Mucosa of stomach (tissue), 1 donor: ENCODE measurements around the gene NCBP3.
"Not testable (repeated sequence)": the region's sequence is repeated elsewhere in the genome, so short reads cannot be mapped to it uniquely, and the experiment has no call there.

Source experiments
- H3K27me3 ChIP-seq: one replicate; pipeline ENCODE4 v1.7.0; 2013; ENCODE audit warnings: mild to moderate bottlenecking, low read length; ENCODE audit not compliant: control insufficient read depth, insufficient read depth
- H3K36me3 ChIP-seq: one replicate; pipeline ENCODE4 v1.7.0; 2013; ENCODE audit warnings: low read length; ENCODE audit not compliant: control insufficient read depth, insufficient read depth
- H3K4me1 ChIP-seq: one replicate; pipeline ENCODE4 v1.7.0; 2013; ENCODE audit warnings: mild to moderate bottlenecking, low read length; ENCODE audit not compliant: control insufficient read depth, insufficient read depth
- H3K4me3 ChIP-seq: one replicate; pipeline ENCODE4 v1.7.0; 2013; ENCODE audit warnings: low read length
- H3K9ac ChIP-seq: one replicate; pipeline ENCODE4 v1.7.0; 2013; ENCODE audit warnings: mild to moderate bottlenecking, low read length, moderate library complexity
- H3K9me3 ChIP-seq: one replicate; pipeline ENCODE4 v1.7.0; 2013; ENCODE audit warnings: mild to moderate bottlenecking, low read length, moderate library complexity; ENCODE audit not compliant: control insufficient read depth
- donor health status: Pancreatic carcinoma.

Gene NCBP3

GRCh38 chr17:3801347-3801746 is 44.7 kb downstream of the NCBP3 start:
- no peaks in the 10 kb centered on the region for H3K27me3 ChIP-seq
- no peaks in the 10 kb centered on the region for H3K36me3 ChIP-seq
- no peak overlapping the region for H3K4me3 ChIP-seq
- no peak overlapping the region for H3K9ac ChIP-seq
- H3K9me3 ChIP-seq: no peaks in the 10 kb centered on the region
- no peaks in the 10 kb centered on the region for H3K4me1 ChIP-seq

- H3K9me3 ChIP-seq: no peaks in the 10 kb centered on the region
- no peaks in the 10 kb centered on the region for H3K27me3 ChIP-seq
- H3K4me3 ChIP-seq: no peak within 1 kb of the TSS
- no peaks in the 10 kb centered on the region for H3K4me1 ChIP-seq
- no peak within 1 kb of the TSS for H3K9ac ChIP-seq
- no peaks in the 10 kb centered on the region for H3K36me3 ChIP-seq
Measured at GRCh38 chr17:3800362-3801271, 45.4 kb downstream of the NCBP3 start, which contains the start of gene ITGAE. ITGAE (minus strand) TSS chr17:3801188; CDS start chr17:3801144, 44 bp downstream.

DNA sequence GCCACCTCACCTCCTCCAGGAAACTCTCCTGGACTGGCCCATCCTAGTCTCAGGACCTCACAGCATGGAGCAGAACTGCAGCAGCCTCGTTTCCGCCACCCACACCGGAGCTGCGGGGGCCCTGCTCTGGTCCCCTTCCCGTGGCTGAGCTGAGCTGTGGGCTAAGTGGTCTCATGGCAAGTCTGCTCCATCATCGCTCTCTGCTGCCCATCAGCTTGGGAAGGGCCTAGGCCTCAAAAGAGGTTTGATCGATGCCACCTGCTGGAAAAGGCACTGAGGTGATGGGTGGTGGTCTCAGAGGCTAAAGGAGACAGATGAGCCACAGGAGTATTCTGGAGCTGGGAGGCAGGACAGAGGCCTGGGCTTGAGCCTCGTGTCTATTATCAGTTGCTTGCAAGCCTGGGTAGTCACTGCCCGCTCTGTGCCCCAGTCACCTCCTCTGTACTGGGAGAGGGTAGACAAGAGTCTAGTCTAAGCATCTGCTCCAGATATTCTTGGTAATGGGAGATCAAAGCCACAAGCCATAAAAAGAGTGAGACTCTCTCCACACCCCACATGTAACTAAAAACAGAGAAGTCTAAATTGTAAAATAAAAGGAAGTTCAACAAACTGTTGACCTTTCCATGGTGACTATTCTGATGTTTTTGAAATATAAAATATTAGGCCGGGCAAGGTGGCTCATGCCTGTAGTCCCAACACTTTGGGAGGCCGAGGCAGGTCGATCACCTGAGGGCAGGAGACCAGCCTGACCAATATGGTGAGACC is 46.7 kb downstream of the NCBP3 start:
- H3K9ac ChIP-seq: no peak overlapping the region
- H3K4me3 ChIP-seq: no peak overlapping the region
- H3K36me3 ChIP-seq: no peaks in the 10 kb centered on the region
- no peaks in the 10 kb centered on the region for H3K9me3 ChIP-seq
- H3K4me1 ChIP-seq: no peaks in the 10 kb centered on the region
- no peaks in the 10 kb centered on the region for H3K27me3 ChIP-seq

- Histone ChIP-seq H3K9ac (no peak overlapping the region), H3K4me1 (no peaks in the 10 kb centered on the region), H3K36me3 (no peaks in the 10 kb centered on the region), H3K27me3 (no peaks in the 10 kb centered on the region), H3K9me3 (no peaks in the 10 kb centered on the region), H3K4me3 (no peak overlapping the region)
Measured at GRCh38 chr17:3798273-3799180, 47.5 kb downstream of the NCBP3 start.

GRCh38 chr17:3796822-3797170 is 49.2 kb downstream of the NCBP3 start:
- H3K36me3 ChIP-seq: no peaks in the 10 kb centered on the region
- H3K27me3 ChIP-seq: no peaks in the 10 kb centered on the region
- H3K9ac ChIP-seq: no peak overlapping the region
- no peak overlapping the region for H3K4me3 ChIP-seq
- no peaks in the 10 kb centered on the region for H3K4me1 ChIP-seq
- no peaks in the 10 kb centered on the region for H3K9me3 ChIP-seq

GRCh38 chr17:3796110-3796821 is 49.8 kb downstream of the NCBP3 start:
- Histone ChIP-seq H3K9ac (no peak overlapping the region), H3K4me1 (no peaks in the 10 kb centered on the region), H3K27me3 (no peaks in the 10 kb centered on the region), H3K4me3 (no peak overlapping the region), H3K36me3 (no peaks in the 10 kb centered on the region), H3K9me3 (no peaks in the 10 kb centered on the region)

DNA sequence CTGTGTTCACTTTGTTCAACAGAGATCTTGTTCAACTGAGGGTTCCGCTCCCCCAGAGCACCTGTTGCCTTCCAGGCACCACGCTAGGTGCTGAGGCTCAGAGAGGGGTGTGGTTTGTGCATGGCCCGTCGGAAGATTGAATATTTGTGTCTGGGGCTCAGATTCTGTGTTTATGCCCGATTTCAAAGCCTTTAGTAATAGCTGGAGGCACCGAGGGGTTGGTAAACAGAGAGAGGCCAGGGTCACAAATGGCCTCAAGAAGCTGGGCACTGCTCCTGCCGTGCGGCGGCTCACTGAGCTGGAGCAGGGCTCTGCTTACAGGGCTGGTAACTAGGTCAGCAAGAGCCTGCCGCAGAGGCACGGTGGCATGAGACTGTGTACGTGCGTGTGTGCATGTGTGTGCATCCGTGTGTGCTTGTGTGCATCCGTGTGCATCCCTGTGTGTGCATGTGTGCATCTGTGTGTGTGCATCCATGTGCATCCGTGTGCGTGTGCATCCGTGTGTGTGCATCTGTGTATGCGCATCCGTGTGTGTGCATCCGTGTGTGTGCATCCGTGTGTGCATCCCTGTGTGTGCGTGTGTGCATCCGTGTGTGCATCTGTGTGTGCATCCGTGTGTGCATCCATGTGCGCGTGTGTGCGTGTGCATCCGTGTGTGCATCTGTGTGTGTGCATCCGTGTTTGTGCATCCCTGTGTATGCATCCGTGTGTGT is 50.5 kb downstream of the NCBP3 start:
- Histone ChIP-seq H3K9me3 (no peaks in the 10 kb centered on the region), H3K27me3 (no peaks in the 10 kb centered on the region), H3K4me3 (no peak overlapping the region), H3K9ac (no peak overlapping the region), H3K4me1 (no peaks in the 10 kb centered on the region), H3K36me3 (no peaks in the 10 kb centered on the region)

GRCh38 chr17:3794557-3795389 is 51.3 kb downstream of the NCBP3 start:
- no peaks in the 10 kb centered on the region for H3K27me3 ChIP-seq
- H3K36me3 ChIP-seq: no peaks in the 10 kb centered on the region
- no peaks in the 10 kb centered on the region for H3K4me1 ChIP-seq
- no peak overlapping the region for H3K9ac ChIP-seq
- no peaks in the 10 kb centered on the region for H3K9me3 ChIP-seq
- no peak overlapping the region for H3K4me3 ChIP-seq

DNA sequence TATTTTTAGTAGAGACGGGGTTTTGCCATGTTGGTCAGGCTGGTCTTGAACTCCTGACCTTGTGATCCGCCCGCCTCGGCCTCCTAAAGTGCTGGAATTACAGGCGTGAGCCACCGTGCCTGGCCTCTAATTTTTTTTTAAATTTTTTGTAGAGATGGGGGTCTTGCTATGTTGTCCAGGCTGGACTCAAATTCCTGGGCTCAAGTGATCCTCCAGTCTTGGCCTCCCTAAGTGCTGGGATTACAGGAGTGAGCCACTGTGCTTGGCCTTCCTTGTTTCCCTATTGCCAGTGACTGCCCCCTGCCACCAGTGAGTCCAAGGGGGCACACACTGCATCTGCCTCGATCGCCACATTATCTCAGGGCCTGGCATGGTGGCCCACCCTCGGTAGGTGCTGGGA is 51.9 kb downstream of the NCBP3 start:
- H3K4me1 ChIP-seq, H3K9me3 ChIP-seq, H3K4me3 ChIP-seq, H3K36me3 ChIP-seq, H3K27me3 ChIP-seq, H3K9ac ChIP-seq: not testable (repeated sequence)

- H3K9me3 ChIP-seq, H3K4me3 ChIP-seq, H3K9ac ChIP-seq, H3K36me3 ChIP-seq, H3K27me3 ChIP-seq, H3K4me1 ChIP-seq: not testable (repeated sequence)
Measured at GRCh38 chr17:3793258-3793657, 52.8 kb downstream of the NCBP3 start.
